Suppressor macrophage treated with lipopolysaccharide for 4 hours (primary cell): ENCODE measurements around the gene BAK1.
"Not testable (repeated sequence)": the region's sequence is repeated elsewhere in the genome, so short reads cannot be mapped to it uniquely, and the experiment has no call there.

Source experiments
- DNase-seq: peaks from one replicate; pipeline ENCODE4 v3.0.0-alpha.2; 2020

The BAK1 gene

DNA sequence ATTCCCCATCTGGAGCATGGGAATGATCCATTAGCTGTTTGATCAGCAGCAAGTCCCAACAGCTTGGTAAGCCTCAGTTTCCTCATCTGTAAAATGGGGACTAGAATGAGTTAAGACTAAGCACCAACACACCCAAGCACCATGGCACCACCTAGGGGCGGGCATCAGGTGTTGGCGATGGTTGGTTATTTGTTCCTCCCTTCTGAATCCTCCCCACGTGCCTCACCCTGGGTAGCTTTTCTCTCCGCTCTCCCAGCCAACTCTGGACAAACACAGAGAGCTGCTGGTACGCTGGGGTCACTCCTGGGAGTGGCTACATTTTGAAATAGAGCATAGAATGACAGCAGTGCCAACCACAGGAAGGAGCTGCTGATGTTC lies 27.7 kb upstream of the BAK1 start:
- DNase-seq, result no peak

DNA sequence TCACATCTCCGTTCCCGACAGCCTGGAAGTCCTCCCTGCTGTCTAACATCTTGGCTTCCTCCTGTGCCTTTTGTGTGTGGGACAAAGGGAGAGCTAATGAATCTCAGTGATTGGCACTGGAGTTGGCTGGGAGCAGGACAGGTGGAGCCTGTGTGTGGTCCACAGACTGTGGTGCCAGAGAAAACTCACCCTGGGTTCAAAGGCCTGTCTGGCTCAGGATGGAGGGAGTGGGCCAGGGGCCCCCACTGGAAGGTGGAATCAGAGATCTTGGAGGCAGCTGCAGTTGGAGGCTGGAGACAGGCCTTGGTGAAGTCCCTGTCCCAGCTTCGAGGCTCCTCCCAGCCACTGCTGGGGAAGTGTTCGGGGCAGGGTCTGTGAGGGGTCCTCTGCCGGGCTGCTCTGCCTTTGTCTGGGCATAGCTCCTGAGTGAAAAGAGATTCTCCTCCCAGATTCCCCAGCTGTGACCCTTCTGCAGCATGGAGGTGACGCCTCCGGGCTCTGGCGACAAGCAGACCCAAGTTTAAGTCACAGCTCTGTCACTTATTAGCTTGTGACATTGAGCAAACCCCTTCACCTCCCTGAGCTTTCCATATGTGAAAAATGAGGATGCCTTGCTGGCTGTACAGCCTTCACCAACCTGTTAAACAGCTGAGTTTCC lies 27.2 kb upstream of the BAK1 start:
- no peak for DNase-seq

- DNase-seq, result no peak
These were observed 26.6 kb upstream of the BAK1 start for GRCh38 chr6:33606642-33607041.

DNA sequence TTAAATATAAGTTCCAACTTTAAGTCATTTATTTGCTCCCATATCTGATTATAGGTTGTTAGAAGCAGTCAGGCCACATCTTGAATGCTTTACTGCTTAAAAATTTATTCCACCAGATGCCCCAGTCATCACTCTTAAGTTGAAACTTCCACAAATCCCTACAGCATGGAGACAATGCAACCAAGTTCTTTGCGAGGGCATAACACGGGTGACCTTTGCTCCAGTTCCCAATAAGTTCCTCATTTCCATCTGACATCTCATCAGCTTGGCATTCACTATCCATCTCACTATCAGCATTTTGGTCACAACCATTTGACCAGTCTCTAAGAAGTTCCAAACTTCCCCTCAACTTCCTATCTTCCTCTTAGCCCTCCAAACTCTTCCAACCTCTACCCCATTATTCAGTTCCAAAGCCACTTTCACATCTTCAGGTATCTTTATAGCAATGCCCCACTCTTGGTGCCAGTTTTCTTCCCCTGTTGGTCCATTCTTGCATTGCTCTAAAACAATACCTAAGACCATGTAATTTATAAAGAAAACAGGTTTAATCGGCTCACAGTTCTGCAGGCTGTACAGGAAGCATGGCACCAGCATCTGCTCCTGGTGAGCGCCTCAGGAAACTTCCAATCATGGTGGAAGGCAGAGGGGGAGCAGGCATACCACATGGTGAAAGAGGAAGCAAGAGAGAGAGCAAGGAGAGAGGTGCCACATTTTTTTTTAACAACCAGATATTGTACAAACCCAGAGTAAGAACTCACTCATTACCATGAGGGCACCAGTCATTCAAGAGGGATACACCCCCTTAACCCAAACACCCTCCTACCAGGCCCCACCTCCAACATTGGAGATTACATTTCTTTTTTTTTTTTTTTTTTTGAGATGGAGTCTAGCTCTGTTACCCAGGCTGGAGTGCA lies 25.1 kb upstream of the BAK1 start:
- DNase-seq, result peak; percentile 32

GRCh38 chr6:33602180-33602579 lies 22.1 kb upstream of the BAK1 start:
- no peak for DNase-seq

GRCh38 chr6:33600761-33601160 lies 20.7 kb upstream of the BAK1 start:
- DNase-seq, result no peak

DNA sequence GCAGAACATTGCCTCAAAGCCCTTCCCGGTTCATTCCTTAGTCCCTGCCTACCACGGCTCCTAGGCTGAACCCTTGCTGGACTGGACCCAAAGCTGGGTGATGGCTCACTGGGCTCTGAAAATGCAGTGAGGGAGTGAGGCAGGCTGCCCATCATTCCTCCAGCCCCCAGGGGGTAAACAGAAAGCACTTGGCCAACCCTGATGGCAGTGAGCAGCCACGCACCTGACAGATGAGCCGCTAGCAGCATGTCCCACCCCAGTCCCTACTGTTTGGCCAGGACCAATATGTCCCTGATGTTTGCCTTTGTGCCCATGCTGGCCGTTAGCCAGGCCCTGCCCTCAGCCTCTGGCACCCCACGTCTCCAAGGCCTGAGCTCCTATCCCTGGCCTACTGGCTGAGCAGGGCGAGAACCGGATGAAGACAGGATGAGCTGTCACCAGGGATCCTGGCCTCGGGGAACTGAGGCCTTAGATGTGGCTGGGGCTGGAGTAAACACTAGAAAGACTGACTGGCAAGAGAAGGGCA lies 19.4 kb upstream of the BAK1 start:
- no peak for DNase-seq

- DNase-seq, result no peak
These were observed 17.7 kb upstream of the BAK1 start for GRCh38 chr6:33597551-33598322.

DNA sequence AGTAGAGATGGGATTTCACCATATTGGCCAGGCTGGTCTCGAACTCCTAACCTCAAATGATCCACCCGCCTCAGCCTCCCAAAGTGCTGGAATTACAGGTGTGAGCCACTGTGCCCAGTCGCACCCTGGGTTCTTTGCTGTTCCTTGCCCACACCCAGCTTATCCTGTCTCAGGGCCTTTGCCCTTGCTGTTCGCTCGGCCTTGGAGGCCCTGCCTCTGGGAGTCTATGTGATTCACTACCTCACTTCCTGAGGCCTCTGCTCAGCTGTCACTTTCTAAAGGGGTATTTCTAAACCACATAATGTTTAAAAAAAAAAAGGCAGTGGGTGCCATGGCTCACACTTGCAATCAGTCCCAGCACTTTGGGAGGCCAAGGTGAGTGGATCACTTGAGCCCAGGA lies 16.8 kb upstream of the BAK1 start:
- not testable (repeated sequence) for DNase-seq

GRCh38 chr6:33595001-33595846 lies 15.1 kb upstream of the BAK1 start:
- DNase-seq, result no peak

DNA sequence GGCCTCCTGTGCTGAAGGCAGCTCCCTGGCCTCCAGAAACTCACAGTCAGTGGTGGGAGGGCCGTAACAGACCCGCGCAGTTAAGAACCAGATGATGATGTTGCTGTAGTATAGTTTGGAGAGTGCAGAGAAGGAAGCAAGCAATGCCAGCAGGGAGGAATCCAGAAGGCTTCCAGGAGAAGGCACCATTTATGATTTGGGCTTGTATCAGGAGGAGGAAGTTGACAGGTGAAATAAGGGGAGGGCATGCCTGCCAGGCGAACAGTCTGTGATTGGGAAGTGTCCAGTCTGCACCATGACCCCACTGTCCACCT lies 13.3 kb upstream of the BAK1 start:
- DNase-seq, result no peak

- DNase-seq, result no peak
These were observed 12.7 kb upstream of the BAK1 start for GRCh38 chr6:33592595-33593413.

DNA sequence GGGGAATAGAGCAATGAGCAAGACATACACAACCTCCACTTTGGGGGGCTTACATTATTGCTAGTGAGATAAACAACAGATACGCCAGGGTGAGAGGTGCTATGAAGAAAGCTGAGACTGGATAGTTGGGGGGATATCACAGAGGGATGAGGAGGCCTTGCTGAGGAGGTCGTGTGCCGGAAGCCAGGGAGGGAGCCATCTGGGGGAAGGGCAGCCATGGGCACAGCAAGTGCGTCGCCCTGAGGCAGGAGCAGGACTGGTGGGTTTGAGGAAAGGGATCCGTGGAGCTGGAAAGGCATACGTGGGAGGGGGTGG lies 12.2 kb upstream of the BAK1 start:
- DNase-seq, result no peak

DNA sequence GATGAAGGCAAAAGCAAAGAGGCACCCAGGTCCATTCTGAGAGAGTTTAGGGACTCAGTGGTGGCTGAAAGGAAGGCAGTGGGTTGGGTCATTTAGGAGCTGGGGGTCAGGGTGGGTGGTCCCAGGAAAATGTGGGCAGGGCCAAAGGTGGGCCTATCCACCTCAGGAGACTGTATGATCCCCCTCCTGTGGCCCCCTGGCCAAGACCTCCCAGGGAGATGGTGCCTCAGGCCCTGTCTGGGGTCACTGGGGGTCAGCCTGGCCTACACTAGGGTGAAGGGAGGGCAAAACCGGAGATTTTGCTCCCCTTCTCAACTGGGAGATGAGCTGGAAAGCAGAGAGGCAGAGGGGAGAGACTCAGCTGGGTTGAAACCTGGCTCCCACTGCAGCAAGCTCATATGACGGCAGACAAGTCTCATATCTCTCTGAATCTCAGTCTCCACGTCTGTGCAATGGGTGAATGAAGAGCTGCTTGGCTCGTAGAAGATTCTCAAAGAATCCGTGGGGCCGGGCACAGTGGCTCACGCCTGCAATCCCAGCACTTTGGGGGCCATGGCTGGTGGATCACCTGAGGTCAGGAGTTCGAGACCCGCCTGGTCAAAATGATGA lies 11.5 kb upstream of the BAK1 start:
- DNase-seq, result no peak

DNA sequence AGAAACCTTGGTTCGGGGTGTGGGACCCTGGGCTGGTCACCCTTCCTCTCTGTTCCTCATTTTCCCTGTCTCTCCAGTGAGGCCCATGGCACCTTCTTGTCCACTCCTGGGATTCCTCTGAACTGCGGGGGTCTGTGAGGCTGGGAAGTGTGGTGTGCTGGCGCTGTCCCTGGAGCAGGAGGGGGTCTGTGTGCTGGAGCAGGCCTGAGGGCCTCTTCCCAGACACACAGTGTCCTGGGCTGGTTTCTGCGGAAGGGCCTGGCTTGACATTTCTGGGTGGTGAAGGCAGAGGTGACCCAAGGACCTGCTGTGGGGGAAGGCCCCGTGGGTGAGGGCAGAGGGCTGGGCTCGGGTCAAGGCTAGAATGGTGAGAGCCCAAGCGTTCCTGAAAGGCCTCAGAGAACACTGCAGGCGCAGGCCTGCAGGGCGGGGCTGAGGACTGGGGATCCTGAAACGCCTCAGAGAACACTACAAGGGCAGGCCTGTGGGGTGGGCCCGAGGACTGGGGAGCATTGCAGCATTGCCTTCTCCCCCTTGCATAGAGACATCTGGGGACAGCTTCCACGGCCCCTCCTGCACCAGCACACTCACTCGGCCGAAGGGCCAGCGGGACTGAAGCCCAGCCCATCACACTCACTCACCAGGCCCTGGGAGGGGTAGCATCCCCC lies 10.6 kb upstream of the BAK1 start:
- DNase-seq, result no peak

- peak; percentile 48 for DNase-seq
These were observed 9.9 kb upstream of the BAK1 start for GRCh38 chr6:33589731-33590530.

- no peak for DNase-seq
These were observed 9.3 kb upstream of the BAK1 start for GRCh38 chr6:33589392-33589730.

- no peak for DNase-seq
These were observed 8.8 kb upstream of the BAK1 start for GRCh38 chr6:33588894-33589293.

DNA sequence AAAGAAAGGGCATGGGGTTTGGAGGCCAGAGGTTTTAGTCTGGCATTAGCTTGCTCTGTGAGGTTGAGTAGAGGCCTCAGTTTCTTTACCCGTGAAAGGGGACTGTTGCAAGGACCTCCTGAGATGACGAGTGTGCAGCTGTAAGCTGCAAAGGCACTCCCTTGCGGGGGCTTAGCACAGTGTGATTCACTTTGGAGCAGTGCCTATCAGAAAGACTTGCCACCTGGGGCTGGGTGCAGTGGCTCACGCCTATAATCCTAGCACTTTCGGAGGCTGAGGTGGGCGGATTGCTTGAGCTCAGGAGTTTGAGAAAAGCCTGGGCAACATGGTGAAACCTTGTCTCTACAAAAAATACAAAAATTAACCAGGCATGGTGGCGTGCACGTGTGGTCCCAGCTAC lies 7.5 kb upstream of the BAK1 start:
- no peak for DNase-seq

DNA sequence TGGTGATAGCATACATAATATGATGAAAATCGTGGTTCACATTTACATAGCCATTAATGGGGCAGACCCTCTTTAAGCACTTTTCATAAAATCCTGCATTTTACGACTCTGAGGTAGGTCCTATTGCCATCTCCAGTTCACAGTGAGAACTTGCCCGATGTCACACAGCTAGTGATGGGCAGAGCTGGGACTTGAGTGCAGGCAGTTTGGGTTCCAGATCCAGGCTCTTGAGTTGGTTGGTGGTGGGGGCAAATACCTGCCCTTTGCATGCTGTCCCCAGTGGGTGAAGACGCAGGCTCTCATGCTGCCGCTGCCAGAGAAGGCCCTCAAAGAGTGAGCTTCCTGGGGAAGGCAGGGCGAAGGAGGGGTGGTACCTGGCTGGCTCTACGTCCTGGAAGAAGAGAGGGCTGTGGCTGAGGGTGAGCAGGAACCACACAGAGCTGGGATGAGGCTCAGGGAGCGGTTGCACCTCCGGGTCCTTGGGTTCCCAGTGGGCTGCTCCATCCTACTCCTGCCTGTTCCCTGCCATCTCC lies 6.1 kb upstream of the BAK1 start:
- no peak for DNase-seq
